Nephron progenitor cell (in vitro differentiated cells): ENCODE measurements around the gene DNAAF1.
A peak's percentile ranks its signal among the peaks of the same experiment; 100 is the strongest.

Experiments
- DNase-seq: peaks from one replicate; pipeline ENCODE4 v3.0.0; 2021
- H3K27ac Mint-ChIP-seq: 2 replicates; pipeline ENCODE4 v1.8.0; 2021; ENCODE audit warnings: mild to moderate bottlenecking, moderate library complexity, mixed read lengths
- H3K27me3 Mint-ChIP-seq: 2 replicates; pipeline ENCODE4 v1.8.0; 2021; ENCODE audit warnings: mild to moderate bottlenecking, low read depth, mixed read lengths; ENCODE audit not compliant: poor library complexity
- H3K36me3 Mint-ChIP-seq: 2 replicates; pipeline ENCODE4 v1.8.0; 2021; ENCODE audit warnings: low read depth, mixed read lengths
- H3K4me1 Mint-ChIP-seq: 2 replicates; pipeline ENCODE4 v1.8.0; 2021; ENCODE audit warnings: mixed read lengths
- H3K4me3 Mint-ChIP-seq: 2 replicates; pipeline ENCODE4 v1.8.0; 2021; ENCODE audit warnings: mild to moderate bottlenecking, moderate library complexity, mixed read lengths
- H3K9me3 Mint-ChIP-seq: 2 replicates; pipeline ENCODE4 v1.8.0; 2021; ENCODE audit warnings: mild to moderate bottlenecking, moderate library complexity, mixed read lengths
- CTCF ChIP-seq: fragments of 200-600 bp; sonication (generic); IDR thresholded peaks from 2 replicates; pipeline ENCODE4 v1.5.0; 2021; ENCODE audit warnings: antibody characterized with exemption

Gene DNAAF1

GRCh38 chr16:84156342-84156784, 11.3 kb downstream of the DNAAF1 start:
- H3K4me1 Mint-ChIP-seq, result peaks cover 48% of the 10 kb centered on the region
- H3K4me3 Mint-ChIP-seq, result no peak overlapping the region
- TF ChIP-seq CTCF, result no peak
- H3K27me3 Mint-ChIP-seq, result peaks cover 15% of the 10 kb centered on the region
- DNase-seq, result no peak
- H3K27ac Mint-ChIP-seq, result no peak overlapping the region
- H3K36me3 Mint-ChIP-seq, result no peaks in the 10 kb centered on the region
- H3K9me3 Mint-ChIP-seq, result peaks cover 13% of the 10 kb centered on the region

GRCh38 chr16:84159007-84159406, 13.9 kb downstream of the DNAAF1 start:
- H3K27ac Mint-ChIP-seq, result no peak overlapping the region
- no peak overlapping the region for H3K4me3 Mint-ChIP-seq
- H3K4me1 Mint-ChIP-seq, result peaks cover 49% of the 10 kb centered on the region
- no peak for TF ChIP-seq CTCF
- H3K36me3 Mint-ChIP-seq, result no peaks in the 10 kb centered on the region
- no peak for DNase-seq
- H3K27me3 Mint-ChIP-seq, result peaks cover 11% of the 10 kb centered on the region
- H3K9me3 Mint-ChIP-seq, result peaks cover 13% of the 10 kb centered on the region

GRCh38 chr16:84159800-84160199, 14.7 kb downstream of the DNAAF1 start:
- H3K36me3 Mint-ChIP-seq, result no peaks in the 10 kb centered on the region
- H3K4me1 Mint-ChIP-seq, result peaks cover 42% of the 10 kb centered on the region
- no peak for DNase-seq
- H3K27me3 Mint-ChIP-seq, result peaks cover 19% of the 10 kb centered on the region
- no peak overlapping the region for H3K27ac Mint-ChIP-seq
- TF ChIP-seq CTCF, result no peak
- peaks cover 13% of the 10 kb centered on the region for H3K9me3 Mint-ChIP-seq
- H3K4me3 Mint-ChIP-seq, result no peak overlapping the region

- Mint-ChIP-seq H3K4me1 (peaks cover 38% of the 10 kb centered on the region), H3K9me3 (peaks cover 5% of the 10 kb centered on the region), H3K27ac (no peak overlapping the region), H3K36me3 (no peaks in the 10 kb centered on the region), H3K27me3 (peaks cover 15% of the 10 kb centered on the region), H3K4me3 (no peak overlapping the region)
- no peak for TF ChIP-seq CTCF
- DNase-seq, result no peak
Observed at GRCh38 chr16:84161037-84161436, 15.9 kb downstream of the DNAAF1 start.

- Mint-ChIP-seq H3K27me3 (peaks cover 18% of the 10 kb centered on the region), H3K27ac (no peak overlapping the region), H3K4me3 (no peak overlapping the region), H3K36me3 (no peaks in the 10 kb centered on the region), H3K9me3 (no peaks in the 10 kb centered on the region), H3K4me1 (peaks cover 33% of the 10 kb centered on the region)
- no peak for DNase-seq
- no peak for TF ChIP-seq CTCF
Observed at GRCh38 chr16:84161801-84162200, 16.7 kb downstream of the DNAAF1 start.

- no peak for DNase-seq
- peaks cover 24% of the 10 kb centered on the region for H3K4me1 Mint-ChIP-seq
- H3K27me3 Mint-ChIP-seq, result peaks cover 27% of the 10 kb centered on the region
- H3K36me3 Mint-ChIP-seq, result no peaks in the 10 kb centered on the region
- TF ChIP-seq CTCF, result no peak
- H3K9me3 Mint-ChIP-seq, result no peaks in the 10 kb centered on the region
- H3K4me3 Mint-ChIP-seq, result no peak overlapping the region
- peak overlapping the region; percentile 9 for H3K27ac Mint-ChIP-seq
Observed at GRCh38 chr16:84165746-84166145, 20.6 kb downstream of the DNAAF1 start.
